Stimulated activated CD8-positive, alpha-beta memory T cell treated with anti-CD3 and anti-CD28 coated beads, Interleukin-4, amount 100 ng/mL, for 4 hours (primary cell): ENCODE measurements around the gene DOCK1.

ENCODE experiments used
- DNase-seq, 2 donors: peaks; one replicate each; pipeline ENCODE4 v3.0.0-alpha.2; 2020; ENCODE audit warnings: low read depth in 2 of 2, low spot score in 1 of 2

The DOCK1 gene

DNA sequence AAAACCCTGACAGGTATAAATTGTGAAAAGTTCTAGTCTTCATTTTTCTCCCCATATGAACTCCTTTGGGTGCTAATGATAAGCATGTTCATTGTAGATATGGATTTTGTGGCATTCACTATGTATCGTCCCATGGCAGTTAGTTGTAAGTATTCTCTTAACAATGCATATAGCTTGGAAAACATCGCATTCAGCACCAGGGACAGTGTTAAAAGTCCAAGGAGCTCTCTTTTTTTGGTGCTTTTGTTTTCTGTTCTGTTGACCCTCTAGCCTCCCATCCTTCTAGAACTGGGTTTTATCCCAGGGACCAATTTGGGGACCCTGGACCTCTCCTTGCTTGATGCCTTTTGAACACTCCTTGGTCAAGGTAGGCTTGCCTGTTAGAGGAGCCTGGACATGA is 253.4 kb downstream of the DOCK1 start:
- DNase-seq: no peak

- DNase-seq: no peak
Observed at GRCh38 chr10:127159648-127160245, 254.5 kb downstream of the DOCK1 start.

DNA sequence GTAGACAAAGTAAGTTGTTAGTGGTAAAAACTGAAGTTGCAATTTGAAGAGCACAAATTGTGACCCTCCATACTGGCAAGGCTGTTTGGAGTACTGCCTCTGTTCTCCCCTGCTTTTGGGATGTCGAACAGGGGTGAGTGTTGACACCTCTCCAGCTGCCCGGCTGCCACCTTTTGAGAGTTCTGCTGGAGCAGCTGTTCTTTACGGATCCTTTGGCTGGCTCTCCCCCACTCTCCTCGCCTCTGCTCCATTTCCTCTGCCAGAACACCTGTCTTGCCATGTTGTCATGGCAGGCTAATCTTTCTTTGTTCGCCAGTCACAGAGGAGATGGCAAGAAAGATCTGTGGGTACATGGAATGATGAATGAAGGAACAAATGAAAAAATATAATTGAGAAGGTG is 256.3 kb downstream of the DOCK1 start:
- DNase-seq: no peak

DNA sequence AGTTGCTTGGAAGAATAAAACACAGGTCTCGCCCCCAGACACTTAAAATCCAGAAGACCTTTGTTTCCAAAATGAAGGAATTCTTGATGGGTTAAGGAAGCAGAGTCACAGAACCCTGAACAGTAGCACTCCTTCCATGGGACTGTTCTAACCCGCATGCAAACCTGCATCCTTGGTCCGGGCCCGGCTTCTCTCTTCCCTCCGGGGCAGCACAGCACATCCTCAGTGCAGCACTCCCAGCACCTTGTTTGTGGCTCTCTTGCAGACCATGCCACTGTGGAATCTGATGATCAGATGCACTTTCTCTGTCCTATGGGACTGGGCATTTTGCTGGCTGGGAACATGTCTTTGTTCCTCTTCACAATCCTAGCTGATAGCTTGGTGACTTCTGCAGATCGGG is 257.6 kb downstream of the DOCK1 start:
- no peak for DNase-seq

DNA sequence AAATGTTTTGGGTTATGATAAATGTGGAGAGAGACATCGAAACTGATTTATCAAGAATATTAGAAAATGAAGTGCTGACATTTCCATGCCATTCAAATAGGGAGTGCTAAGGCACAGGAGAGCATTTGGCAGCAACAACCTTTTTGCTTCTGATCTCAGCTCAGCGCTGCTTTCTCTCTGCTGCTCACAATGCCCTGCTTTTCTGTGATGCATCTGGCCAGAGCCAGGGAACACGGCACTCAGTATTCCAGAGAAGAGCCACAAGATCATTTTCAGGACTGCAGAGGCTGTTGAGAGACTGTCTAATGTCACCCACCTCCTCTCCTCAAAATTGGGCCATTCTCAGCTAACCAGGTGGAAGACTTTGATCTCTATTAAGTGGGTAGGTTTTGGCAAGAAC is 263.0 kb downstream of the DOCK1 start:
- no peak for DNase-seq

GRCh38 chr10:127174866-127175265 is 269.6 kb downstream of the DOCK1 start:
- DNase-seq: no peak

GRCh38 chr10:127175357-127176110 is 270.3 kb downstream of the DOCK1 start:
- no peak for DNase-seq

DNA sequence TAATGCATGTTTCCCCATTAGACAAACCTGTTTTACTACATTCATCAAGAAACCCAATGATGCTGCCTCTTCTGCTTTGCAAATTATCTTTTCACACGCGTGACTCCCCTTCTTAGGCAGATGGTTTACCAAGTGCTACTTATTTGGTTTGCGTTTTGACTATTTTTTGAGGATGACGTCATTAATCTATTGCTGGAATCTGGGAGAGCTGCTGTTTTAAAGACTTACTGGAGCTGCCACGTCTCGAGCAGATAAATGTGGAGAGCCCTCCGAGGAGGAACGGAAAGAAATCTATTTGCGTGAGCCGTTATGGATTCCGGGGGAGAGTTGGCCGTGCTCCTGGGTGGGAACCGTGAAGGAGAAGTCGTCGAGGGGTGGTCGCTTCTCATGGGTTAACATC is 271.4 kb downstream of the DOCK1 start:
- no peak for DNase-seq

DNA sequence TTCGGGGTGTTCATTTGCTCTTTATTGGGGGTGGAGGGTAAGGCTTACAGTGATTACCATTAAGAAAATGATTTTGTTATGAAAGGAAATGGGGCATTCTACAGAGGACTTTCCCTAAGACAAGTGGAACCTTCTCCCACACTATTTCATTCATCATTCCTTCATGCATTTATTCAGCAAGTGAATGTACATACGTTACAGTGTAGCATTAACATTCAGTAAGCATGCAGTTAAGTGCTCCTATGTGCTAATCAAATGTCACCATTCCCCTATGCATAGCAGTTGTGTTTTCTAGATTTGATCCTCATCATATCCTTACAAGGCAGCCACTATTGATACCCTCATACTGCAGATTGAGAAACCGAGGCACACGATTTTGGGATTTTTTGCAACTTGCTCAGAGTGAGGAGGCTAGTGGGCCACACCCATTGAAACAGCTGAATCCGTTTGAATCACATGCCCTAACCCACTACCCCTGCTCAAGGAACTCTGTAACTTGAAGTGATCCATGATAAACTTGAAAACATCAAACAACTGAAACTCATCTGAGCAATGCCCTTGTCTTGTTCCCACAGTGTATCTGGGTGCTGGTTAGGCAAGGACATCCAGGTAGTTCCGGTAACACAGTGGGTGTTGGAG is 274.5 kb downstream of the DOCK1 start:
- DNase-seq: no peak

DNA sequence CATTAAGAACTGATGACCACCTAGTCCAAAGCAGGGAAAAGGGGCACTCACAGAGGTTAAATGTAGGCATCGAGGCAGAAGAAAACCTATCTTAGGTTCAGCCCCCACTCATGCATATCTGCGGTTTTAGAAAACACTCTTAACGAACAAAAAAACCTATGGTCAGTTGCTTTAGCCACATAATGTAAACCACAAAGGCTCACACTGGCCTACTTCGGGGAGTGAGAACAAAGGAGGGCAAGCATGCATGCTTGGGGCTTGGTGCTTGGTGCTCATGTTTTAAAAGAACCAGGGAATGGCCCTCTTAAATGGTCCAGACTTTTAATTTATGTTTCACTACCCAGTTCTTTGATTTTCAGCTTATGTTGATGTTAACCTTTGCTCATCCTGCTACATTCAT is 276.9 kb downstream of the DOCK1 start:
- no peak for DNase-seq

DNA sequence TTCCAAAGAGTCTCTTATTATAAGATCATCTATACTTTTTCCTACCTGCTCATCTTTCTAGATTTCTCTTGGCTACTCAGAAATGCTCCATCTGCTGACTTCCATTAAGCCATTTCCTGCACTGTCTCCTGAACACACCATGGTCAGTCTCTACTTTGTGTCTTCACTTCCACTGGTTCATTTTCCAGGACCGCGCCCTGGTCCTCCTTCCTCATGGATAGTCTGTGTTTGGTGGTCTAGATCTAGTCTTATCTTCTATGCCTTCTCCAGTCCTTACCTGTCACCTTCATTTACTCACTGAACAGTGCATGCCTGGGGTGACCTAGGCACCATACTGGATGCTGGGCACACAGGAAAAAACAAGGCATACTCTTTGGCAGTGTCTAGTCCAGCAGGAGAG is 279.4 kb downstream of the DOCK1 start:
- no peak for DNase-seq

DNA sequence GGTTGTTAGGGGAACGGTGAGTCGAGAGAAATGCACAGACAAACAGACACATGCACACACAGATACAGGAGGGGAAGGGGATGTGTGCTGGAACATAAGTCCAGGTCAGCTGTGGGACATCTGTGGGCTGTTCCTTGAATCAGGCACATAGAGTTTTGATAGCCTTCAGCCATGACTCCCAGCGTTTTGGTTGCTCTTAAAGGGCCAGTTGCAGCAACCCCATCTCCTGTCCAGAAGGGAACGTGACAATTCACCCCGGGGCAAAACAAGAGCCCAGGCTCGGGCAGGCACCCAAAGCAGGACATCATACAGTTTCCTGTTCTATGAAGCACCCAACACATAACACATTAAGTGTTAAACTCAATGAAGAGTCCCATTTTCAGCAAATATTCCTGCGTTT is 281.6 kb downstream of the DOCK1 start:
- DNase-seq: no peak

- no peak for DNase-seq
Observed at GRCh38 chr10:127189226-127189625, 284.0 kb downstream of the DOCK1 start.

- no peak for DNase-seq
Observed at GRCh38 chr10:127190427-127190826, 285.2 kb downstream of the DOCK1 start.

- no peak for DNase-seq
Observed at GRCh38 chr10:127193125-127193524, 287.9 kb downstream of the DOCK1 start.

- DNase-seq: no peak
Observed at GRCh38 chr10:127194111-127194510, 288.9 kb downstream of the DOCK1 start.

- no peak for DNase-seq
Observed at GRCh38 chr10:127194599-127194998, 289.4 kb downstream of the DOCK1 start.

DNA sequence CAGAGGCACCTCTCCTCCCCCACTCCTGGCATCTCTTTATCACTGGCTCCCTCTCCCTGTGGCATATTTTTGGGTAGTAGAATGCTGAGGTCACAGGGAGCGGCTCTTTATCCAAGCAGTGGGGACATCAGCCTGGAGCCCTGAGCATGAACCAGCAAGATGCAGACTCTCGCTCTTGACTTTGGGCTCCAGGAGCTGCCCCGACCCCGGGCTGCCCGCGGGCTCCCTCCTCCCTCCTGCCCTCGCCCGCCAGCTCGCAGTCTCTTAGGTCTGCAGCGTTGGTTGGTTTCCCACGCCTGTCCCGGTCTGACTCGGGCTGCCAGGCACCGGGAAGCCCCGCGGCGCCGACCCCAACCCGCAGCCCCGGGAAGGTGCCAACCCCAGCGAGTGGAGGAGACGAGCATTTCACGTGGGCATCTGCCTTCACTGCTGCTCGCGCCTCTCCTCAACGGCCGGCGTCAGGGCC is 289.8 kb downstream of the DOCK1 start:
- no peak for DNase-seq

DNA sequence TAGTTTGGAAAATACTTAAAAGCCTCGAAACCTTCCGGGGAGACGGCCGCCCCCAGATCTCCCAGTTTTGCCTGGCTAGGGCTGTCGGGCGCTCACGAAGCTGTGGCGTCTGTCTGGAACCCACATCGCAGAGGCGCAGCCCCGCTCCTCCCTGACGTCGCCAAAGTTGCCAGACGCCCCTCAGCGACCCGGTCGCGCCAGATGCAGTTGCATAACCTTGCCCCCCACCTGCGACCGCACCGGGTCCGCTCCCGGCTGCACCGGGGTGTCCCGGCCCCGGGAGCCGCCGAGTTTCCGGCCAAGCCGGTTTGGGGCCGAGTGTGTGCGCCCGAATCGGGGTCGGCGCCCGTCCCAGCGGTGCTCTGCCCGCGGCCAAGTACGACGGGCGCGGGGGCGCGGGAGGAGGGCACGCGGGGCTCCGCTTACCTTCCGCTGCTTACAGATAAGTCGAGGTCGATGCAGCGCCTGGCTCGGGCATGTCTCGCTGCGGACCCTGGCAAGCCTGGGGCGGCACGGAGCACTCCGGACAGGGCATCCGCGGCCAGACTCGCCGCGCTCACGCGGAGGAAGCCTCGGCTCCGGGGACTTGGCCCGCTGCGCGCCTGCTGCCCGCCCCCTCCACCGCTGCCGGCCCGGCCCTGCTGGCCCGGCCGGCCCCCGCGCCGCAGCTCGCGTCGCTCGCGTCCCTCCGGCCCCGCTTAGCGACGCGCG is 290.5 kb downstream of the DOCK1 start:
- DNase-seq: no peak

DNA sequence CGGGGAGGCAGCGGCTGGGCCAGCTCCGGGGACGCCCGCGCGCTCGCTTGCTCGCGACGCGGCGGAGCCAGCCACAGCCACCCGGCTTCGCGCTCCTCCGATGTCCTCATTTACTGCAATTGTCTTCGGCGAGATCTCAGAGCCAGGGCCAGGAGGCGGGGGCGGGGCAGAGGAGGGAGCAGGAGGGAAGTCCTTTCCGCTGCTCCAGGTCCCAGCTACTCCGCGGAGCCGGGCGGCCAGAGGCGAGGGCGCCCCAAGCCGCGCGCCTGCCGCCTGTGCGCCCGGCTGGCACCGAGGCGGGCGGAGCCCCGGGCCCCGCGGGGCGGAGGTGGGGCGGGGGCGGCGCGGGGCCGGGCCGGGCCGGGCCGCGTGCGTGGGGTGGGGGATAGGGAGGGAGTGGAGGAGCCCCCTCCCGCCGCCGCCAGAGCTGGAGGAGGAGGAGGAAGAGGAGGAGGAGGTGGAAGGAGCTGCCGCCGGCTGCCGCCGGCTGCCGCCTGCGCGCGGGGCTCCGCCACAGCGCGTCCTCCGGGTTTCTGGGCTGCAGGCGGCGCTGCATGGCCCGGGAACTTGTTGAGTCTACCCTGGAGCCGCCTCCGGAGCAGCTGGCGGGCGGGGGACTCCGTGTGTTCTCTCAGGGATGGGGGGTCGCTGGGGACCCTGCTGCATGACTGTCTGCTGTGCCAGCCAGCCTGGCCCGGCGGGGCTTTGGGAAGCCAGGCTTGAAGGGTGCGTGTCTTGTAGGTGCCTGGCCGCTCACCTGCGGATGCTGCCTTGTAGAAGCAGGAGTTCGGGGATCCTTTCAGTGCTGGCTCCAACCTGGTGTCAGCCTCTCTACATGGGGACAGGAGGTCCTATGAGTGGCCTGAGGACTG is 291.3 kb downstream of the DOCK1 start, which contains the start of gene INSYN2A:
TSS of gene INSYN2A (minus strand) at position 310 of the 872 bp plus-strand sequence. CDS start 20,196 bp downstream, outside the sequence.
- no peak for DNase-seq

GRCh38 chr10:127197154-127197432 is 291.9 kb downstream of the DOCK1 start:
- no peak for DNase-seq
